NK-92 (cell line): Measurements from ENCODE around the gene TRIM67.
"Not testable (repeated sequence)": the region's sequence is repeated elsewhere in the genome, so short reads cannot be mapped to it uniquely, and the experiment has no call there.

ENCODE experiments used
- DNase-seq: peaks from one replicate; lab custom pipeline; 2025; ENCODE audit not compliant: unreplicated experiment; lab: John Stamatoyannopoulos, UW

Gene TRIM67

GRCh38 chr1:231157311-231157710 lies 4.5 kb upstream of the TRIM67 start:
- DNase-seq: no peak

- DNase-seq: not testable (repeated sequence)
These were observed 3.7 kb upstream of the TRIM67 start for GRCh38 chr1:231158141-231158540.

GRCh38 chr1:231159202-231159962 lies 2.5 kb upstream of the TRIM67 start:
- no peak for DNase-seq

- no peak for DNase-seq
These were observed 1.7 kb upstream of the TRIM67 start for GRCh38 chr1:231159963-231160761.

- DNase-seq: no peak
These were observed 777 bp upstream of the TRIM67 start for GRCh38 chr1:231160895-231161666.

GRCh38 chr1:231162297-231162969 lies 575 bp downstream of the TRIM67 start:
- no peak for DNase-seq

GRCh38 chr1:231162970-231163829 lies 1.3 kb downstream of the TRIM67 start:
- DNase-seq: no peak

GRCh38 chr1:231163830-231164427 lies 2.1 kb downstream of the TRIM67 start:
- DNase-seq: no peak

- DNase-seq: no peak
These were observed 3.5 kb downstream of the TRIM67 start for GRCh38 chr1:231165371-231165770.

- DNase-seq: no peak
These were observed 4.5 kb downstream of the TRIM67 start for GRCh38 chr1:231166398-231166797.

- no peak for DNase-seq
These were observed 9.0 kb downstream of the TRIM67 start for GRCh38 chr1:231170875-231171274.

- DNase-seq: no peak
These were observed 9.9 kb downstream of the TRIM67 start for GRCh38 chr1:231171623-231172197.

- DNase-seq: no peak
These were observed 10.6 kb downstream of the TRIM67 start for GRCh38 chr1:231172411-231172810.

- no peak for DNase-seq
These were observed 14.6 kb downstream of the TRIM67 start for GRCh38 chr1:231176421-231176820.

GRCh38 chr1:231177226-231177625 lies 15.4 kb downstream of the TRIM67 start:
- DNase-seq: no peak

GRCh38 chr1:231177936-231178335 lies 16.1 kb downstream of the TRIM67 start:
- no peak for DNase-seq

- DNase-seq: no peak
These were observed 17.1 kb downstream of the TRIM67 start for GRCh38 chr1:231178970-231179369.

- DNase-seq: no peak
These were observed 18.2 kb downstream of the TRIM67 start for GRCh38 chr1:231180034-231180433.

- no peak for DNase-seq
These were observed 19.4 kb downstream of the TRIM67 start for GRCh38 chr1:231181271-231181670.
